T follicular helper cell (primary cell): ENCODE measurements around the gene IZUMO4.

Experiments used
- DNase-seq: peaks from one replicate; pipeline ENCODE4 v3.0.0-alpha.2; 2020; ENCODE audit warnings: low read depth

IZUMO4 gene

GRCh38 chr19:2058570-2059421 is 37.9 kb upstream of the IZUMO4 start:
- DNase-seq, result no peak

GRCh38 chr19:2059422-2060201 is 37.1 kb upstream of the IZUMO4 start:
- DNase-seq, result no peak

GRCh38 chr19:2060884-2061494 is 35.7 kb upstream of the IZUMO4 start:
- DNase-seq, result no peak

- peak; percentile 99 for DNase-seq
Observed at GRCh38 chr19:2061495-2062388, 35.0 kb upstream of the IZUMO4 start.

- DNase-seq, result no peak
Observed at GRCh38 chr19:2062389-2062729, 34.4 kb upstream of the IZUMO4 start.

GRCh38 chr19:2062770-2063169 is 33.9 kb upstream of the IZUMO4 start:
- DNase-seq, result no peak

- no peak for DNase-seq
Observed at GRCh38 chr19:2063824-2064223, 32.9 kb upstream of the IZUMO4 start.

GRCh38 chr19:2064395-2064787 is 32.3 kb upstream of the IZUMO4 start:
- no peak for DNase-seq

GRCh38 chr19:2064788-2065524 is 31.8 kb upstream of the IZUMO4 start:
- no peak for DNase-seq

- no peak for DNase-seq
Observed at GRCh38 chr19:2070436-2070827, 26.3 kb upstream of the IZUMO4 start.

GRCh38 chr19:2070986-2071673 is 25.6 kb upstream of the IZUMO4 start:
- no peak for DNase-seq

GRCh38 chr19:2072757-2073551 is 23.8 kb upstream of the IZUMO4 start:
- DNase-seq, result no peak

- DNase-seq, result no peak
Observed at GRCh38 chr19:2076526-2076944, 20.2 kb upstream of the IZUMO4 start.

- DNase-seq, result no peak
Observed at GRCh38 chr19:2077398-2077797, 19.3 kb upstream of the IZUMO4 start.

- DNase-seq, result no peak
Observed at GRCh38 chr19:2077833-2078619, 18.7 kb upstream of the IZUMO4 start.

GRCh38 chr19:2079076-2079864 is 17.4 kb upstream of the IZUMO4 start:
- DNase-seq, result no peak

GRCh38 chr19:2079865-2080301 is 16.8 kb upstream of the IZUMO4 start:
- DNase-seq, result no peak
